ENCODE results near the gene CASP8. TPM values are rescaled to one million over a fixed set of nuclear protein-coding genes. Genes with fewer than 3 reads are reported as not detected.
"Not testable (repeated sequence)": the region's sequence is repeated elsewhere in the genome, so short reads cannot be mapped to it uniquely, and the experiment has no call there.

CASP8 gene
- total RNA-seq, 1 donor from 2014 or later = 2.1 TPM

DNA sequence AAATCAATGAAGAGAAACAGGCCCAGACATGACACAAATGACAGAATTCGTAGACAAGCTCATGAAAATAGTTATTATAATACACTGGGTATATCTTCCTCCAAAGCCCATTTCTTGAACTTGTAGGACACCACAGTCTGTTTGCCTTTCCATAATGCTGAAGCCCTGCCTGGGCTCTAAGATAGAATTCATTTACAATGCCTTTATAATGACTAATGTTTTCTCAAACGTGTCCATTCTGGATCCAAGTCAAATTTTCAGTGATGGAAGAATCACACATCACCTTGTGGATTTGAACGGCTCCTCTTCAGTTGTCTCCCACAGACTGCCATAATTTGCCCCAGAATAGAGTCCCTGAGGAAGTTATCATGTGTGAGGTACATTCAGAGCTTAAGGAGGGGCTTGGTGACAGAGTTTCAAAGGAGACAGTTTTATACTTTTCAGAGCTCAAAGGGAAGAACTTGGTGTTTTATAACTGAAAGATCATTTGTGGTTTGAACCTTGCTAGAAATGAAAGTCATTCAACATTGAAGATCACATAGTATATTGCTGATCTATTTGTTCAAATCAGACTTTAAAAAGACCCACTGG, 38.2 kb downstream of the CASP8 start:
- Histone ChIP-seq H3K9me3 (ENCODE audit: low read depth) (no peaks in the 10 kb centered on the region), H3K9ac (no peak overlapping the region), H3K4me3 (no peak overlapping the region), H3K4me2 (no peak overlapping the region), H3K36me3 (no peaks in the 10 kb centered on the region), H3K4me1 (no peaks in the 10 kb centered on the region), H3K79me2 (ENCODE audit: low read depth) (no peaks in the 10 kb centered on the region), H2AFZ (replicated peaks) (no peak overlapping the region), H3F3A (ENCODE audit: low read depth) (no peaks in the 10 kb centered on the region), H3K27me3 (no peaks in the 10 kb centered on the region), H3K27ac (no peak overlapping the region), H4K20me1 (ENCODE audit: low read depth) (no peaks in the 10 kb centered on the region)
- H3K27ac Mint-ChIP-seq = no peak overlapping the region
- H3K9me3 Mint-ChIP-seq = peaks cover 10% of the 10 kb centered on the region
- TF ChIP-seq EZH2 (IDR thresholded peaks at IDR 0.05) (no peak), EZH2phosphoT487 (IDR thresholded peaks at IDR 0.05) (no peak)
- no peak for DNase-seq (ENCODE audit: low spot score)
- peaks cover 15% of the 10 kb centered on the region for H3K4me1 Mint-ChIP-seq
- peaks cover 3% of the 10 kb centered on the region for H3K36me3 Mint-ChIP-seq
- no peaks in the 10 kb centered on the region for H3K27me3 Mint-ChIP-seq (ENCODE audit: insufficient read depth, low read depth)
- no peak overlapping the region for H3K4me3 Mint-ChIP-seq

DNA sequence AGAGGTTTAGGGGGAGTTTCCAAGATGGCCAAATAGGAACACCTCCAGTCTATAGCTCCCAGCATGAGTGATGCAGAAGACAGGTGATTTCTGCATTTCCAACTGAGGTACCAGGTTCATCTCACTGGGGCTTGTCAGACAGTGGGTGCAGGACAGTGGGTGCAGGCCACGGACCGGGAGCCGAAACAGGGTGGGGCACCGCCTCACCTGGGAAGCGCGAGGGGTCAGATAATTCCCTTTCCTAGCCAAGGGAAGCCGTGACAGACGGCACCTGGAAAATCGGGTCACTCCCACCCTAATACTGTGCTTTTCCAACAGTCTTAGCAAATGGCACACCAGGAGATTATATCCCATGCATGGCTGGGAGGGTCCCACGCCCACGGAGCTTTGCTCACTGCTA, 39.6 kb downstream of the CASP8 start:
- H3K4me3 Mint-ChIP-seq; H4K20me1 ChIP-seq (ENCODE audit: low read depth); H2AFZ ChIP-seq (replicated peaks); H3K9me3 ChIP-seq (ENCODE audit: low read depth); H3K9ac ChIP-seq; H3F3A ChIP-seq (ENCODE audit: low read depth); H3K27me3 Mint-ChIP-seq (ENCODE audit: insufficient read depth, low read depth); H3K4me1 ChIP-seq; H3K4me2 ChIP-seq; H3K4me3 ChIP-seq; H3K27ac Mint-ChIP-seq; DNase-seq (ENCODE audit: low spot score); H3K36me3 Mint-ChIP-seq; H3K27ac ChIP-seq; H3K36me3 ChIP-seq; H3K27me3 ChIP-seq; H3K79me2 ChIP-seq (ENCODE audit: low read depth): not testable (repeated sequence)
- peaks cover 15% of the 10 kb centered on the region for H3K4me1 Mint-ChIP-seq
- peaks cover 16% of the 10 kb centered on the region for H3K9me3 Mint-ChIP-seq

DNA sequence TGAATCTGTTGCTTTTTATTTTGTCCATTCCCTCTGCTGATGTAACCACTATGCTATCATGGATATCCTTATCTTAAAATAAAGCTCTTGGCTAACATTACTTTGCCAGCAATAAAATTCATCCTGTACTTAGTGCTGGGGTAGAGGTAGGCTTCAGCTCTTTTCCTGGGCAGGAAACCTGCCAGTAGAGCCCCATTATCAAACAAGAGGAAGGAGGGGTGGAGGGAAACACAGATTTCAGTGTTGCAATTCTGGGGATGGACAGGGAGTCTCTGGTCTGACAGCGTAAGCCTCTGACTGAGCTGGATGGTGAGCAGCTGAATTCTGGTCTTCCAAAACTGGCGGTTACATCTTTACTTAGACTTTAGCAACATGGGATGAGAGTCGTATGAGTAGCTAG, 47.5 kb downstream of the CASP8 start:
- H3K27ac Mint-ChIP-seq = no peak overlapping the region
- no peaks in the 10 kb centered on the region for H3K4me1 ChIP-seq
- TF ChIP-seq EZH2phosphoT487 (IDR thresholded peaks at IDR 0.05) = no peak
- no peaks in the 10 kb centered on the region for H3K79me2 ChIP-seq (ENCODE audit: low read depth)
- H3K4me1 Mint-ChIP-seq = no peaks in the 10 kb centered on the region
- H3K36me3 Mint-ChIP-seq = no peaks in the 10 kb centered on the region
- H3K9ac ChIP-seq = no peak overlapping the region
- no peaks in the 10 kb centered on the region for H3K36me3 ChIP-seq
- no peak overlapping the region for H3K4me3 Mint-ChIP-seq
- H3K9me3 Mint-ChIP-seq = peaks cover 10% of the 10 kb centered on the region
- no peak overlapping the region for H3K4me2 ChIP-seq
- no peaks in the 10 kb centered on the region for H3K27me3 Mint-ChIP-seq (ENCODE audit: insufficient read depth, low read depth)
- H3K9me3 ChIP-seq (ENCODE audit: low read depth) = no peaks in the 10 kb centered on the region
- no peak overlapping the region for H3K27ac ChIP-seq
- no peak overlapping the region for H3K4me3 ChIP-seq
- H3K27me3 ChIP-seq = no peaks in the 10 kb centered on the region
- H3F3A ChIP-seq (ENCODE audit: low read depth) = no peaks in the 10 kb centered on the region
- H4K20me1 ChIP-seq (ENCODE audit: low read depth) = no peaks in the 10 kb centered on the region
- DNase-seq (ENCODE audit: low spot score) = no peak
- no peak overlapping the region for H2AFZ ChIP-seq (replicated peaks)

DNA sequence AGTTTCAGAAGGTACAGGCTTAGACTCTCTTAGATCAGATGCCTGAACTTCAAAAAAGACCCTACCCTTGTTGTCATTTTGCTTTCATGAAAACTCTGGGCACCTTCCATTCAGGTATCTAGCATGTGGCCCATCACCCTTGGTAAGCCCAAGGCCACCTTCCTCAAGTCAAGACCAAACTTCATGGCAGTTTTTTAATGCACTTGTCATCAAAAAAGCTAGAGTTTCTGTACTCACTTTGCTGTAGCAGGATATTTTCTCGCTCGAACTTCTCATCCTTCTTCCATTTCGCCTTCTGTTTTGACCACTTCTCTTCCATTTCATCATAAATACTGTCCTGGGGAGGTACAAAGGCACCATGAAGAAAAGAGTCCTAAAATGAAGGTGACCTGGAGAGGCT, 48.6 kb downstream of the CASP8 start:
- no peak overlapping the region for H2AFZ ChIP-seq (replicated peaks)

More for the DNA sequence above, 48.6 kb downstream of the CASP8 start:
- no peak overlapping the region for H3K27ac ChIP-seq
- no peaks in the 10 kb centered on the region for H3K4me1 Mint-ChIP-seq
- H3K4me2 ChIP-seq = no peak overlapping the region
- no peaks in the 10 kb centered on the region for H3F3A ChIP-seq (ENCODE audit: low read depth)
- H3K9me3 Mint-ChIP-seq = peaks cover 10% of the 10 kb centered on the region
- no peak overlapping the region for H3K4me3 Mint-ChIP-seq
- H3K36me3 ChIP-seq = no peaks in the 10 kb centered on the region
- no peaks in the 10 kb centered on the region for H3K4me1 ChIP-seq
- H4K20me1 ChIP-seq (ENCODE audit: low read depth) = no peaks in the 10 kb centered on the region
- no peaks in the 10 kb centered on the region for H3K27me3 ChIP-seq
- TF ChIP-seq, protein P1, sequence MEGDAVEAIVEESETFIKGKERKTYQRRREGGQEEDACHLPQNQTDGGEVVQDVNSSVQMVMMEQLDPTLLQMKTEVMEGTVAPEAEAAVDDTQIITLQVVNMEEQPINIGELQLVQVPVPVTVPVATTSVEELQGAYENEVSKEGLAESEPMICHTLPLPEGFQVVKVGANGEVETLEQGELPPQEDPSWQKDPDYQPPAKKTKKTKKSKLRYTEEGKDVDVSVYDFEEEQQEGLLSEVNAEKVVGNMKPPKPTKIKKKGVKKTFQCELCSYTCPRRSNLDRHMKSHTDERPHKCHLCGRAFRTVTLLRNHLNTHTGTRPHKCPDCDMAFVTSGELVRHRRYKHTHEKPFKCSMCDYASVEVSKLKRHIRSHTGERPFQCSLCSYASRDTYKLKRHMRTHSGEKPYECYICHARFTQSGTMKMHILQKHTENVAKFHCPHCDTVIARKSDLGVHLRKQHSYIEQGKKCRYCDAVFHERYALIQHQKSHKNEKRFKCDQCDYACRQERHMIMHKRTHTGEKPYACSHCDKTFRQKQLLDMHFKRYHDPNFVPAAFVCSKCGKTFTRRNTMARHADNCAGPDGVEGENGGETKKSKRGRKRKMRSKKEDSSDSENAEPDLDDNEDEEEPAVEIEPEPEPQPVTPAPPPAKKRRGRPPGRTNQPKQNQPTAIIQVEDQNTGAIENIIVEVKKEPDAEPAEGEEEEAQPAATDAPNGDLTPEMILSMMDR (IDR thresholded peaks at IDR 0.05) = no peak
- no peak for TF ChIP-seq EZH2phosphoT487 (IDR thresholded peaks at IDR 0.05)
- TF ChIP-seq EZH2 (IDR thresholded peaks at IDR 0.05) = no peak
- H3K79me2 ChIP-seq (ENCODE audit: low read depth) = no peaks in the 10 kb centered on the region
- no peak overlapping the region for H3K4me3 ChIP-seq
- no peaks in the 10 kb centered on the region for H3K9me3 ChIP-seq (ENCODE audit: low read depth)
- no peak overlapping the region for H3K27ac Mint-ChIP-seq
- no peaks in the 10 kb centered on the region for H3K36me3 Mint-ChIP-seq
- DNase-seq (ENCODE audit: low spot score) = no peak
- H3K9ac ChIP-seq = no peak overlapping the region
- H3K27me3 Mint-ChIP-seq (ENCODE audit: insufficient read depth, low read depth) = no peaks in the 10 kb centered on the region
